Right cardiac atrium (tissue), 5 donors: ENCODE data around the gene NEK6. TPM values are rescaled to one million over a fixed set of nuclear protein-coding genes. Genes with fewer than 3 reads are reported as not detected.

Experiments
- ATAC-seq, 2 donors: fragments of 200-7000 bp; cut with Tn5 transposase; one replicate each; pipeline versions ENCODE4 v1.8.0 to v1.9.1; 2020; ENCODE audit warnings: moderate library complexity in 2 of 2, mild to moderate bottlenecking in 1 of 2
- DNase-seq, 3 donors: peaks; one replicate each; pipeline ENCODE4 v3.0.0-alpha.2; 2020
- H3K27ac ChIP-seq: one replicate; pipeline ENCODE4 v1.5.1; 2013; ENCODE audit warnings: mild to moderate bottlenecking, low read length, control low read depth, moderate library complexity
- H3K27me3 ChIP-seq: one replicate; pipeline ENCODE4 v1.6.1; 2013; ENCODE audit not compliant: control insufficient read depth, insufficient read depth
- H3K4me1 ChIP-seq: one replicate; pipeline ENCODE4 v1.6.1; 2013; ENCODE audit warnings: low read length; ENCODE audit not compliant: control insufficient read depth, insufficient read depth
- H3K4me3 ChIP-seq: one replicate; pipeline ENCODE4 v1.5.1; 2013; ENCODE audit warnings: low read length, control low read depth
- H3K9me3 ChIP-seq: one replicate; pipeline ENCODE4 v1.6.1; 2013; ENCODE audit warnings: low read length; ENCODE audit not compliant: control insufficient read depth
- WGBS: extraction: QIAGEN DNeasy Blood & Tissue Kit; methylation state at CpG from one replicate; pipeline ENCODE4 v1.1.7; 2013; 5-methylcytosine and 5-hydroxymethylcytosine counted together
- intact Hi-C, 4 donors: fragments of 100-400 bp; cut with DNase I; formaldehyde crosslinking; loops; one replicate each; pipeline versions ENCODE4 v1.11.0 to v1.14.0; 2022 to 2023
- polyA plus RNA-seq: library from polyadenylated mRNA; stranded (reverse); fragments of 200-250 nt; gene quantifications from one replicate; pipeline ENCODE4 v1.2.3, GENCODE V29; 2013
- total RNA-seq, 4 donors: library from RNA; stranded (reverse); fragmentation: NEBNext Ultra II Directional; extraction: Animal tissue kit (Norgen Biotek cat#: 25700); gene quantifications; one replicate each; pipeline ENCODE4 v1.2.1, GENCODE V29; 2021
- donor health status: healthy with polysubstance abuse.
- donor health status: DM: no; HTN: yes; CAD: no.
- donor health status: DM: no; HTN: no; CAD: no.
- donor health status: DM: no; HTN: yes; CAD: no; lungs with severe emphysema.
- donor health status: DM: yes; HTN: yes; CAD: no.

NEK6 gene
- total and polyA plus RNA-seq, 5 donors, result 4.7 to 19.2 (median 12.2) TPM

GRCh38 chr9:124389146-124389939 is 131.6 kb downstream of the NEK6 start:
- 71% methylated on average over 7 of the region's 7 CpGs for WGBS
- ATAC-seq (peak in 1 of 2 donors; percentile 16), DNase-seq (no peak)
- no peak overlapping the region for H3K27ac ChIP-seq
- no peak overlapping the region for H3K4me3 ChIP-seq
- intact Hi-C loops, result no loop called here
- H3K27me3 ChIP-seq, result no peaks in the 10 kb centered on the region
- H3K4me1 ChIP-seq, result peaks cover 11% of the 10 kb centered on the region
- no peaks in the 10 kb centered on the region for H3K9me3 ChIP-seq

- ATAC-seq, result no peak
- DNase-seq, result no peak
- WGBS, result 58% methylated on average over 9 of the region's 9 CpGs
- Histone ChIP-seq H3K9me3 (no peaks in the 10 kb centered on the region), H3K4me1 (peaks cover 11% of the 10 kb centered on the region), H3K27ac (no peak overlapping the region), H3K4me3 (no peak overlapping the region), H3K27me3 (no peaks in the 10 kb centered on the region)
- intact Hi-C loops, result no loop called here
Observed at GRCh38 chr9:124390794-124391658, 133.3 kb downstream of the NEK6 start.

GRCh38 chr9:124392254-124392870 is 134.6 kb downstream of the NEK6 start:
- Histone ChIP-seq H3K4me3 (no peak overlapping the region), H3K4me1 (peaks cover 11% of the 10 kb centered on the region), H3K27ac (no peak overlapping the region), H3K9me3 (no peaks in the 10 kb centered on the region), H3K27me3 (no peaks in the 10 kb centered on the region)
- 79% methylated on average over 12 of the region's 12 CpGs for WGBS
- intact Hi-C loops, result no loop called here
- DNase-seq (peak in 1 of 3 donors; percentile 35), ATAC-seq (no peak)

GRCh38 chr9:124392871-124393460 is 135.2 kb downstream of the NEK6 start:
- WGBS, result 69% methylated on average over 9 of the region's 9 CpGs
- intact Hi-C loops, result no loop called here
- no peak overlapping the region for H3K4me3 ChIP-seq
- no peaks in the 10 kb centered on the region for H3K27me3 ChIP-seq
- no peak for DNase-seq
- no peak for ATAC-seq
- H3K4me1 ChIP-seq, result peaks cover 11% of the 10 kb centered on the region
- H3K27ac ChIP-seq, result no peak overlapping the region
- no peaks in the 10 kb centered on the region for H3K9me3 ChIP-seq

- H3K27ac ChIP-seq, result no peak overlapping the region
- intact Hi-C loops, result no loop called here
- H3K4me3 ChIP-seq, result no peak overlapping the region
- no peaks in the 10 kb centered on the region for H3K9me3 ChIP-seq
- WGBS, result 79% methylated on average over 2 of the region's 2 CpGs
- peaks cover 11% of the 10 kb centered on the region for H3K4me1 ChIP-seq
- no peak for ATAC-seq
- DNase-seq, result no peak
- H3K27me3 ChIP-seq, result no peaks in the 10 kb centered on the region
Observed at GRCh38 chr9:124394167-124394566, 136.4 kb downstream of the NEK6 start.

- H3K27ac ChIP-seq, result no peak overlapping the region
- intact Hi-C loops, result no loop called here
- 79% methylated on average over 3 of the region's 3 CpGs for WGBS
- H3K4me1 ChIP-seq, result peaks cover 12% of the 10 kb centered on the region
- ATAC-seq, result no peak
- no peak for DNase-seq
- H3K9me3 ChIP-seq, result no peaks in the 10 kb centered on the region
- no peaks in the 10 kb centered on the region for H3K27me3 ChIP-seq
- H3K4me3 ChIP-seq, result no peak overlapping the region
Observed at GRCh38 chr9:124394596-124394995, 136.8 kb downstream of the NEK6 start.

GRCh38 chr9:124395826-124396225 is 138.1 kb downstream of the NEK6 start:
- Histone ChIP-seq H3K27ac (no peak overlapping the region), H3K4me3 (no peak overlapping the region), H3K4me1 (peaks cover 15% of the 10 kb centered on the region), H3K27me3 (no peaks in the 10 kb centered on the region), H3K9me3 (no peaks in the 10 kb centered on the region)
- 87% methylated on average over 4 of the region's 4 CpGs for WGBS
- intact Hi-C loops, result no loop called here
- ATAC-seq (no peak), DNase-seq (no peak)

GRCh38 chr9:124398191-124398935 is 140.6 kb downstream of the NEK6 start:
- no peak overlapping the region for H3K27ac ChIP-seq
- H3K9me3 ChIP-seq, result no peaks in the 10 kb centered on the region
- intact Hi-C loops, result no loop called here
- H3K4me1 ChIP-seq, result peaks cover 6% of the 10 kb centered on the region
- no peak for ATAC-seq
- WGBS, result 81% methylated on average over 8 of the region's 8 CpGs
- no peak overlapping the region for H3K4me3 ChIP-seq
- H3K27me3 ChIP-seq, result no peaks in the 10 kb centered on the region
- no peak for DNase-seq

GRCh38 chr9:124399323-124399967 is 141.7 kb downstream of the NEK6 start:
- Histone ChIP-seq H3K27ac (no peak overlapping the region), H3K27me3 (no peaks in the 10 kb centered on the region), H3K4me3 (no peak overlapping the region), H3K9me3 (no peaks in the 10 kb centered on the region), H3K4me1 (peaks cover 6% of the 10 kb centered on the region)
- intact Hi-C loops, result no loop called here
- peak; percentile 67 to 80 (median 70) for DNase-seq
- 46% methylated on average over 12 of the region's 12 CpGs for WGBS
- ATAC-seq, result peak; percentile 83 to 88
